Activated naive CD4-positive, alpha-beta T cell treated with anti-CD3 and anti-CD28 coated beads for 36 hours (primary cell): ENCODE results near the gene DAPK1. TPM values are rescaled to one million over a fixed set of nuclear protein-coding genes. Genes with fewer than 3 reads are reported as not detected.
"Not testable (repeated sequence)": the region's sequence is repeated elsewhere in the genome, so short reads cannot be mapped to it uniquely, and the experiment has no call there.

Source experiments
- CTCF ChIA-PET: fragments of 350-600 bp; sonication (Branson Sonifier 250); formaldehyde crosslinking; loops from one replicate; lab custom pipeline; 2021; ENCODE audit warnings: antibody characterized with exemption; lab: Charles Lee
- DNase-seq: peaks from one replicate; pipeline ENCODE4 v3.0.0-alpha.2; 2020
- H3K27ac Mint-ChIP-seq: one replicate; pipeline ENCODE4 v1.8.0; 2021; ENCODE audit warnings: mild to moderate bottlenecking, mixed read lengths
- H3K27me3 Mint-ChIP-seq: one replicate; pipeline ENCODE4 v1.8.0; 2021; ENCODE audit warnings: low read depth, mixed read lengths
- H3K36me3 Mint-ChIP-seq: one replicate; pipeline ENCODE4 v1.8.0; 2021; ENCODE audit warnings: low read depth, mixed read lengths
- H3K4me1 Mint-ChIP-seq: one replicate; pipeline ENCODE4 v1.8.0; 2021; ENCODE audit warnings: low read depth, mixed read lengths
- H3K4me3 Mint-ChIP-seq: one replicate; pipeline ENCODE4 v1.8.0; 2021; ENCODE audit warnings: mild to moderate bottlenecking, moderate library complexity, mixed read lengths
- H3K9me3 Mint-ChIP-seq: one replicate; pipeline ENCODE4 v1.8.0; 2021; ENCODE audit warnings: mixed read lengths
- intact Hi-C: fragments of 100-400 bp; cut with micrococcal nuclease; formaldehyde crosslinking; loops from one replicate; pipeline ENCODE4 v1.15.1; 2023
- total RNA-seq, 2 experiments: library from RNA; stranded (reverse); gene quantifications; one replicate each; pipeline ENCODE4 v1.2.3, GENCODE V29; 2021

DAPK1 gene
- total RNA-seq, 2 experiments from 2014 or later, result 0.20 to 0.50 TPM

- CTCF ChIA-PET, result no interaction called here
- no peaks in the 10 kb centered on the region for H3K27me3 Mint-ChIP-seq
- H3K9me3 Mint-ChIP-seq, result no peaks in the 10 kb centered on the region
- DNase-seq, result no peak
- no peak overlapping the region for H3K4me3 Mint-ChIP-seq
- no peak overlapping the region for H3K27ac Mint-ChIP-seq
- peaks cover 10% of the 10 kb centered on the region for H3K4me1 Mint-ChIP-seq
- intact Hi-C loops, result no loop called here
- no peaks in the 10 kb centered on the region for H3K36me3 Mint-ChIP-seq
Measured at GRCh38 chr9:87540444-87541105, 42.9 kb downstream of the DAPK1 start.

DNA sequence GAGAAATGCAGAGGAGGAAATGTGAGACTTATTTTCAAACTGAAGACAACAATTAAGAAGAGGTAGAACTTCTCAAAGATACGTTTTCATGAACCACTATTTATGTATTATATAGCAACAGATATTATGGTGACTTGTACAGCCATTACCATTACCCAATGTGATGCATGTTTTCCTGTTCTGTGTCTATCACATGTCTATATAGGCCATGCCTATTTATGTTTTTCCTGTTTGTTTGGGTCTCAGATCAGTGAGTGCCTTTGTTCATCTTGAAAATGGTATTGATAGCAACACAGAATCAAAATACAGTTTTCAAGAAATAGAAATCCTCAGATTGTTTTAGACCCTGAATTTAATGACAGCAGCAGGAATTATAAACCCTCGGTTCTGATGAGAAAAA, 44.0 kb downstream of the DAPK1 start:
- Mint-ChIP-seq H3K4me3 (no peak overlapping the region), H3K27ac (no peak overlapping the region), H3K36me3 (no peaks in the 10 kb centered on the region), H3K27me3 (no peaks in the 10 kb centered on the region), H3K9me3 (no peaks in the 10 kb centered on the region), H3K4me1 (peaks cover 3% of the 10 kb centered on the region)
- intact Hi-C loops, result no loop called here
- no peak for DNase-seq
- CTCF ChIA-PET, result no interaction called here

DNA sequence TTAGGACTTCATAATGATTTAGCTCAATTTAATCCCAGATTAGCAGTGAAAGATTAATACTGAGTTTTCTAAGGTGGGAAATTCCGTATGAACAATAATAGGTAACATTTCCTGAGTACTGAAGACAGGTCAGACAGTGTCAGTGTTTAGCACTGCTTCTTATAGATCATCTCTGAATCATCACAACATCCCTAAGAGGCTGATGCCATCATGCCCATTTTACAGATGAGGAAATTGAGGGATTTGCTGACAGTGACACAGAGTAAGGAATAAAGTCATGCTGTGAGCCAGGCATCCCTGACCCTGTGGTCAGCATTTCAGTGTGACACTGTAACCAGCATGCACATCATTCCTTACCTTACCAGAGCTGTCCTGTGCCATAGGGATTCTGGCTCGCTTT, 44.5 kb downstream of the DAPK1 start:
- H3K36me3 Mint-ChIP-seq, result no peaks in the 10 kb centered on the region
- no peak overlapping the region for H3K4me3 Mint-ChIP-seq
- no peaks in the 10 kb centered on the region for H3K27me3 Mint-ChIP-seq
- CTCF ChIA-PET, result no interaction called here
- no peaks in the 10 kb centered on the region for H3K9me3 Mint-ChIP-seq
- intact Hi-C loops, result no loop called here
- H3K27ac Mint-ChIP-seq, result no peak overlapping the region
- DNase-seq, result no peak
- H3K4me1 Mint-ChIP-seq, result peaks cover 2% of the 10 kb centered on the region

DNA sequence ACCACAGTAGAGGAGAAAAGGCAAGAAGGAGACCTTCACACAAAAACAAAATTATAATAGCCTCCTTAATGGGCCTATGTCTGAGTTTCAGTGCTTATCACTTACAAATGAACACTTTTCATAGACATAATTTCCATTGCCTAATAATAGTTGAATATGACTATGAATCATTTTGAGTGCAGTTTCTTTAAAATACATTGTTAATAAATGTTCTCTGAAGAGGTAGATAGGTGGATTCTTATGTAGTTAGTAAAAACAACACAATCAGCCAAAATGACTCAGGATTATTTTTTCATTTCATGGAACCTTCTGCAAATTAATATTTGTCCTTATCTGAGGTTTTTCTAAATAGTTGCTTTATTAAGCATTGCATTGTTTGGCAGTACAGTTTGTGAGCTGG, 45.6 kb downstream of the DAPK1 start:
- CTCF ChIA-PET, result no interaction called here
- no peak overlapping the region for H3K27ac Mint-ChIP-seq
- no peak for DNase-seq
- no peaks in the 10 kb centered on the region for H3K36me3 Mint-ChIP-seq
- H3K4me3 Mint-ChIP-seq, result no peak overlapping the region
- no peaks in the 10 kb centered on the region for H3K27me3 Mint-ChIP-seq
- H3K4me1 Mint-ChIP-seq, result no peaks in the 10 kb centered on the region
- intact Hi-C loops, result no loop called here
- H3K9me3 Mint-ChIP-seq, result no peaks in the 10 kb centered on the region

DNA sequence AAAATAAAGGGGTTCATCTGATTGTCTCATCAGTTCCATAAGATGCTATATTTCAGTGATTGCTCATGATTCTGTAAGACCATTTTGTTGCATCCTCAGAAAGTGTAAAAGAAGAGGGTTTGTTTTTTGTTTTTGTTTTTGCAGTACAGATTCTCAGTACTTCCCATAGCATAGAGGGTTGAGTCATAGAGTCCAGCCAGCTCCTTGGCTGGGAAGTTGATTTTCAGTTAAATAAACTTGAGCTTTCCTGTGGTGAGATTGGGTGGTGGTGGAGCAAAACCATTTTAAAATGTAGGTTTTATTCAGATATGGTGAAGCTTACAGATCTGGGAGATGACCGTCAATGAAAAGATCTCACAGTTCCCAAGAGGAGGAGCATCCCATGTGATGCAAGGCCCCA, 48.2 kb downstream of the DAPK1 start:
- intact Hi-C loops, result no loop called here
- Mint-ChIP-seq H3K9me3 (no peaks in the 10 kb centered on the region), H3K4me3 (no peak overlapping the region), H3K27me3 (peaks cover 6% of the 10 kb centered on the region), H3K36me3 (no peaks in the 10 kb centered on the region), H3K4me1 (no peaks in the 10 kb centered on the region), H3K27ac (no peak overlapping the region)
- CTCF ChIA-PET, result no interaction called here
- no peak for DNase-seq

DNA sequence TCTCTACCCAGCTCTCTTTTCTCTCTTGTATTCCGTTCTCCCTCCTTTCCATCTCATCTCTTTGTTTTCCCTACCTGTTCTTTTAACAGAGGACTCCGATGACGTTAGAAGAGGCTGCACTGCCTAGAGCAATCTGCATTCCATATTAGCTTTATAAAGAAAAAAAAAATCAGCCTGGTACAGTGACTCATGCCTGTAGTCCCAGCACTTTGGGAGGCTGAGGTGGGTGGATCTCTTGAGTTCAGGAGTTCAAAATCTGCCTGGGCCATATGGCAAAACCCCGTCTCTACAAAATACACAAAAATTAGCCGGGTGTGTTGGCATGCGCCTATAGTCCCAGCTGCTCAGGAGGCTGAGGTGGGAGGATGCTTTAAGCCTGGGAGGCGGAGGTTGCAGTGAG, 49.0 kb downstream of the DAPK1 start:
- DNase-seq, result no peak
- Mint-ChIP-seq H3K4me3 (no peak overlapping the region), H3K4me1 (no peaks in the 10 kb centered on the region), H3K27ac (no peak overlapping the region), H3K9me3 (no peaks in the 10 kb centered on the region), H3K27me3 (peaks cover 6% of the 10 kb centered on the region), H3K36me3 (no peaks in the 10 kb centered on the region)
- CTCF ChIA-PET, result no interaction called here
- intact Hi-C loops, result no loop called here

DNA sequence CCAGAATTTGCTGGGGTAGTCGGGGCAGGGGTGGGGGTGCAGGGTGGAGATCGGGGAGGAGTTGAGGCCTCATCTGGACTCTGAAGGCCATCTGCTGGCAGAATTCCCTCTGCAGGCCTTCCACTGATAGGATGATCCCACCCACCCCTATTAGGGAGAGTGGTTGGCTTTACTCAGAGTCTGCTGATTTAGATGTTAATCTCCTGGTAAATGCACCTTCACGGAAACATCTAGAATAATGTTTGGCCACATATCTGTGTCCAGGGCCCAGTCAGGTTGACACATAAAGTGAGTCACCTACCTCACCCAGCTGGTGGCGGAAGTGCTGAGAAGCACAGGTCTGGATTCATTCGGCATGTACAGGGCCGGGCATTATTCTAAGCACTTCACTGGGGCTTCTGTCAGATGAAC, 50.0 kb downstream of the DAPK1 start:
- Mint-ChIP-seq H3K9me3 (no peaks in the 10 kb centered on the region), H3K27me3 (peaks cover 6% of the 10 kb centered on the region), H3K4me1 (no peaks in the 10 kb centered on the region), H3K27ac (no peak overlapping the region), H3K36me3 (no peaks in the 10 kb centered on the region), H3K4me3 (no peak overlapping the region)
- CTCF ChIA-PET, result no interaction called here
- intact Hi-C loops, result no loop called here
- no peak for DNase-seq

DNA sequence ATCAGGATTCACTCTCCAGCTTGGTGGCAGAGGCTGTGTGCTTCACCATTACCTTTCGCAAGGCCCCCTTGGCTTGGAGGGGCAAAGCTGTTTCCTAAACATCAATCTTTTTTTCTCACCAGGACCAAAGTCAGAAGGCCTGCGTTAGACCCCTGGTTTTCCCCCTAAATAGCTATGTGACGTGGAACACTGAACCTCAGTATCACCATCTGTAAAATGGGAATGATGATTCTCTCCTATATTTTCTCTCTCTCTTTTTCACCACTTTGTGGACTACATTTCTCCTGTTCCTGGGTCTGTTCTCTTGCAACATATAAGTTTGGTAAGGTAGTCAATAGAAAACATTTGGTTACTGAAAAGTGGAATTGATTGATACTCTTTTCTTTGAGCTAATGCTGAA, 50.5 kb downstream of the DAPK1 start:
- Mint-ChIP-seq H3K9me3 (no peaks in the 10 kb centered on the region), H3K27me3 (peaks cover 6% of the 10 kb centered on the region), H3K4me3 (no peak overlapping the region), H3K4me1 (no peaks in the 10 kb centered on the region), H3K27ac (no peak overlapping the region), H3K36me3 (no peaks in the 10 kb centered on the region)
- CTCF ChIA-PET, result no interaction called here
- intact Hi-C loops, result no loop called here
- DNase-seq, result no peak

- H3K9me3 Mint-ChIP-seq, DNase-seq, H3K27me3 Mint-ChIP-seq, H3K27ac Mint-ChIP-seq, CTCF ChIA-PET, H3K4me1 Mint-ChIP-seq, H3K36me3 Mint-ChIP-seq, H3K4me3 Mint-ChIP-seq, intact Hi-C loops: not testable (repeated sequence)
Measured at GRCh38 chr9:87549088-87549487, 51.4 kb downstream of the DAPK1 start.

DNA sequence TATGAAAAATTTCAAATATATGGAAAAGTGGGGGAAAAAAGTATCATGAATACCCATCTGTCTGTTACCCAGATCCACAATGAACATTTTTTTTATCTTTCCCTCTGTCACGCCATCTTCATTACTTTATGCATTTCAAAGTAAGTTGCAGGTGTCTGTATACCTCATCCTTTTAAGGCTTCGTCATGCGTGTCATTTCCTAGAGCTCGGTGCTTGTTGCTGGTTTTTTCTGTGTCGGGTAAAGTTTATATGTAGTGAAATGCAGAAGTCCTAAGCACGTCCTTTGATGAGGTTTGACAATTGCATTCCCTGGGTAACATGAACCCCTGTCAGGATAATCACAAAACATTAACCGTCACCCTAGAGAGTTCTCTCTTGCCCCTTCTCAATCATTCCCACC, 52.1 kb downstream of the DAPK1 start:
- Mint-ChIP-seq H3K4me3 (no peak overlapping the region), H3K9me3 (no peaks in the 10 kb centered on the region), H3K27ac (no peak overlapping the region), H3K4me1 (no peaks in the 10 kb centered on the region), H3K27me3 (peaks cover 6% of the 10 kb centered on the region), H3K36me3 (no peaks in the 10 kb centered on the region)
- no peak for DNase-seq
- intact Hi-C loops, result no loop called here
- CTCF ChIA-PET, result no interaction called here

GRCh38 chr9:87550253-87550954, 52.7 kb downstream of the DAPK1 start:
- H3K4me1 Mint-ChIP-seq, result no peaks in the 10 kb centered on the region
- no peak for DNase-seq
- no peaks in the 10 kb centered on the region for H3K9me3 Mint-ChIP-seq
- CTCF ChIA-PET, result interaction anchor here (0.6 kb wide), 1 partner anchor 49 kb away, joined by 3 read pairs; no protein-coding TSS in a partner anchor
- no peak overlapping the region for H3K4me3 Mint-ChIP-seq
- H3K36me3 Mint-ChIP-seq, result no peaks in the 10 kb centered on the region
- H3K27ac Mint-ChIP-seq, result no peak overlapping the region
- H3K27me3 Mint-ChIP-seq, result peaks cover 6% of the 10 kb centered on the region
- intact Hi-C loops, result no loop called here

DNA sequence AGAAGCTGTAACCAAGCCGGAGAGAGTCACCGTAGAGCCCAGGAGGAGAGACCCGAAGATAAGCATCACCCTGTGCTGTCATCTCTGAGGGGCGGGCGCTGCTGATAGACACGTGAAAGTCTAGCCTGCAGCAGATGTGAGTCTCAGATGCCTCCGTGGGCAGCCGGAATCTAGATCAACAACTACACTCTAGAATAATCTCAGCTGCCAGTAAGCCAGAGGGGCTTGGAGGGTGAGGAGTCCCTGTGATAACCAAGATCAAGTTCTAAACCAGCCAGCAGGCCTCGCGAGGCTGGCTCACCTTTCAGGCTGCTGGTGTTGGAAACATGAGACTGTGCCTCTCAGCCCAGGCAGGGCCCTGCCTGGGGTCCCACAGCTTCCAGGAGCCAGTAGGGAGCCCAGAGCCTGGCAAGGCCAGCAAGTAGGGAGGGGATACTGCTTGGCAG, 54.1 kb downstream of the DAPK1 start:
- CTCF ChIA-PET, result no interaction called here
- DNase-seq, result no peak
- intact Hi-C loops, result no loop called here
- Mint-ChIP-seq H3K36me3 (no peaks in the 10 kb centered on the region), H3K4me1 (no peaks in the 10 kb centered on the region), H3K27me3 (peaks cover 6% of the 10 kb centered on the region), H3K27ac (no peak overlapping the region), H3K4me3 (no peak overlapping the region), H3K9me3 (no peaks in the 10 kb centered on the region)
